H9 (cell line): ENCODE data around the gene FAM13B. TPM values are rescaled to one million over a fixed set of nuclear protein-coding genes. Genes with fewer than 3 reads are reported as not detected.

Experiments
- DNase-seq: peaks from one replicate; pipeline ENCODE4 v3.0.0-alpha.2; 2017
- H2AFZ ChIP-seq: one replicate; pipeline ENCODE4 v1.6.1; 2013; ENCODE audit warnings: mild to moderate bottlenecking, low read length, control low read depth, moderate library complexity
- H2AK5ac ChIP-seq: 2 replicates; pipeline ENCODE4 v1.6.1; 2013; ENCODE audit warnings: low read length, control low read depth, mixed read lengths; ENCODE audit not compliant: insufficient read length
- H2BK120ac ChIP-seq: one replicate; pipeline ENCODE4 v1.6.1; 2013; ENCODE audit warnings: low read depth, mild to moderate bottlenecking, low read length, control low read depth, inconsistent platforms; ENCODE audit not compliant: poor library complexity, severe bottlenecking
- H2BK12ac ChIP-seq: 2 replicates; pipeline ENCODE4 v1.6.1; 2013; ENCODE audit warnings: low read length, control low read depth, mixed read lengths, low read depth; ENCODE audit not compliant: insufficient read length
- H2BK15ac ChIP-seq: 2 replicates; pipeline ENCODE4 v1.6.1; 2013; ENCODE audit warnings: low read depth, low read length, control low read depth
- H2BK20ac ChIP-seq: one replicate; pipeline ENCODE4 v1.6.1; 2013; ENCODE audit warnings: low read depth, mild to moderate bottlenecking, low read length, control low read depth, inconsistent platforms; ENCODE audit not compliant: poor library complexity, severe bottlenecking
- H2BK5ac ChIP-seq: 2 replicates; pipeline ENCODE4 v1.6.1; 2013; ENCODE audit warnings: low read length, control low read depth, mixed read lengths; ENCODE audit not compliant: insufficient read length
- H3K14ac ChIP-seq: 2 replicates; pipeline ENCODE4 v1.6.1; 2013; ENCODE audit warnings: low read length, control low read depth; ENCODE audit not compliant: insufficient read depth
- H3K18ac ChIP-seq: 2 replicates; pipeline ENCODE4 v1.6.1; 2013; ENCODE audit warnings: low read depth, mild to moderate bottlenecking, mixed read lengths, low read length, control low read depth; ENCODE audit not compliant: insufficient read length
- H3K23ac ChIP-seq: 2 replicates; pipeline ENCODE4 v1.6.1; 2013; ENCODE audit warnings: low read length, control low read depth, mixed read lengths, low read depth; ENCODE audit not compliant: insufficient read length
- H3K23me2 ChIP-seq: 2 replicates; pipeline ENCODE4 v1.6.1; 2013; ENCODE audit warnings: low read depth, mild to moderate bottlenecking, mixed read lengths, low read length, control low read depth; ENCODE audit not compliant: insufficient read length, poor library complexity, severe bottlenecking
- H3K27ac ChIP-seq: 2 replicates; pipeline ENCODE4 v1.5.1; 2013; ENCODE audit warnings: low read length, control low read depth, mixed read lengths, low read depth; ENCODE audit not compliant: insufficient read length
- H3K27me3 ChIP-seq: 2 replicates; pipeline ENCODE4 v1.6.1; 2013; ENCODE audit warnings: low read length, control low read depth, inconsistent platforms; ENCODE audit not compliant: insufficient read depth
- H3K4ac ChIP-seq: 2 replicates; pipeline ENCODE4 v1.6.1; 2013; ENCODE audit warnings: low read depth, mild to moderate bottlenecking, control low read depth, inconsistent platforms, low read length, moderate library complexity
- H3K4me1 ChIP-seq: 2 replicates; pipeline ENCODE4 v1.6.1; 2013; ENCODE audit warnings: low read length, control low read depth, inconsistent platforms; ENCODE audit not compliant: insufficient read depth
- H3K4me2 ChIP-seq: 2 replicates; pipeline ENCODE4 v1.6.1; 2013; ENCODE audit warnings: low read length, control low read depth, mixed read lengths; ENCODE audit not compliant: insufficient read length, insufficient read depth
- H3K56ac ChIP-seq: 2 replicates; pipeline ENCODE4 v1.6.1; 2013; ENCODE audit warnings: low read depth, mild to moderate bottlenecking, mixed read lengths, low read length, control low read depth; ENCODE audit not compliant: insufficient read length
- H3K79me1 ChIP-seq: 2 replicates; pipeline ENCODE4 v1.6.1; 2013; ENCODE audit warnings: low read depth, mild to moderate bottlenecking, moderate library complexity, low read length, control low read depth, inconsistent platforms; ENCODE audit not compliant: insufficient read depth, poor library complexity, severe bottlenecking
- H3K79me2 ChIP-seq: 2 replicates; pipeline ENCODE4 v1.6.1; 2013; ENCODE audit warnings: low read length, control low read depth, inconsistent platforms; ENCODE audit not compliant: insufficient read depth
- H3K9ac ChIP-seq: 2 replicates; pipeline ENCODE4 v1.6.1; 2013; ENCODE audit warnings: low read length, control low read depth, mixed read lengths; ENCODE audit not compliant: insufficient read length; ENCODE audit errors: extremely low read depth
- H3K9me3 ChIP-seq: one replicate; pipeline ENCODE4 v1.6.1; 2013; ENCODE audit warnings: low read depth, low read length, inconsistent platforms; ENCODE audit not compliant: control insufficient read depth
- H3T11ph ChIP-seq: one replicate; pipeline ENCODE4 v1.6.1; 2013; ENCODE audit warnings: mild to moderate bottlenecking, low read length, control low read depth, inconsistent platforms
- H4K20me1 ChIP-seq: one replicate; pipeline ENCODE4 v1.6.1; 2013; ENCODE audit not compliant: control insufficient read depth, insufficient read length, insufficient read depth
- H4K5ac ChIP-seq: 2 replicates; pipeline ENCODE4 v1.6.1; 2013; ENCODE audit warnings: low read depth, mild to moderate bottlenecking, mixed read lengths, low read length, control low read depth; ENCODE audit not compliant: insufficient read length
- H4K8ac ChIP-seq: replicated peaks from 2 replicates; pipeline ENCODE4 v1.6.1; 2013; ENCODE audit warnings: low read length, control low read depth, mixed read lengths, low read depth; ENCODE audit not compliant: insufficient read length
- H4K91ac ChIP-seq: 2 replicates; pipeline ENCODE4 v1.6.1; 2013; ENCODE audit warnings: low read depth, mild to moderate bottlenecking, moderate library complexity, mixed read lengths, low read length, control low read depth; ENCODE audit not compliant: insufficient read length
- H3K27ac Mint-ChIP-seq, 3 experiments: 2 replicates in 2 of 3; 3 replicates in 1 of 3; pipeline ENCODE4 v1.8.0; 2020 to 2021; ENCODE audit warnings: mixed read lengths in 3 of 3, mild to moderate bottlenecking in 1 of 3, moderate library complexity in 1 of 3
- H3K27me3 Mint-ChIP-seq: 2 replicates; pipeline ENCODE4 v1.8.0; 2021; ENCODE audit warnings: low read depth, mild to moderate bottlenecking, moderate library complexity, mixed read lengths
- H3K36me3 Mint-ChIP-seq, 3 experiments: 2 replicates in 2 of 3; 3 replicates in 1 of 3; pipeline ENCODE4 v1.8.0; 2020 to 2021; ENCODE audit warnings: low read depth in 3 of 3, mixed read lengths in 3 of 3; ENCODE audit not compliant: insufficient read depth in 1 of 3
- H3K4me1 Mint-ChIP-seq, 2 experiments: 2 replicates each; pipeline ENCODE4 v1.8.0; 2020; ENCODE audit warnings: mixed read lengths in 2 of 2
- H3K4me3 Mint-ChIP-seq, 2 experiments: 2 replicates in 1 of 2; 3 replicates in 1 of 2; pipeline ENCODE4 v1.8.0; 2020 to 2021; ENCODE audit warnings: mild to moderate bottlenecking in 2 of 2, mixed read lengths in 2 of 2, moderate library complexity in 1 of 2
- H3K9me3 Mint-ChIP-seq, 2 experiments: 2 replicates in 1 of 2; 3 replicates in 1 of 2; pipeline ENCODE4 v1.8.0; 2020; ENCODE audit warnings: mild to moderate bottlenecking in 2 of 2, mixed read lengths in 2 of 2, moderate library complexity in 1 of 2
- WGBS: extraction: QIAGEN DNeasy Blood & Tissue Kit; methylation state at CpG from one replicate; pipeline ENCODE4 v1.1.7; 2013; ENCODE audit warnings: missing lambda C conversion rate, low lambda C conversion rate, mixed read lengths; ENCODE audit not compliant: insufficient read length; ENCODE audit errors: extremely low coverage; 5-methylcytosine and 5-hydroxymethylcytosine counted together
- total RNA-seq: library from RNA; stranded (reverse); gene quantifications from 2 replicates; pipeline ENCODE4 v1.2.1, GENCODE V29; 2021
- TF ChIP-seq, protein P1 (sequence below): fragments of 200-600 bp; sonication (generic); conservative IDR thresholded peaks from 3 replicates; pipeline ENCODE4 v1.8.0; 2021; ENCODE audit warnings: antibody characterized with exemption, mild to moderate bottlenecking

FAM13B gene
- total RNA-seq, 1 experiment from 2014 or later: 23.0 TPM

DNA sequence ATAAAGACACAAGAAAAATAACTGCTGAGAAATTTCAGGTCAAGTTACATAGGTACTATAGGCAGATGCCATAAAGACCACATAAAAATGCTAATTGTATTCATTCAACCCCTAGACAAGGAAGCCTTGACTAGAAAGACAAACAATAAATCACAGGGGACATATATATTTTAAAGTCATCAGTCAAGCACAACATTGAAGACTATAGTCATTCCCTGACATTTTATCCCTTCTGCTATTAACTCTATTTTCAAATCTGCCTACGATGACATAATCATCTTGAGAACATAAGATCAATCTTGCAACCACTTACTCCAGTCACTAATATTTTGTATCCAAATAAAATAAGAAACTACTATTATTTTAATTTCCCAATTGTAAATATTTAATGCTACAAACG is 38.3 kb downstream of the FAM13B start:
- Histone ChIP-seq H3K4me1 (no peaks in the 10 kb centered on the region), H3K23ac (no peak overlapping the region), H3K9ac (no peak overlapping the region), H4K5ac (no peak overlapping the region), H3T11ph (no peak overlapping the region), H3K27ac (no peak overlapping the region), H3K18ac (no peak overlapping the region), H2BK15ac (no peak overlapping the region), H3K79me2 (no peaks in the 10 kb centered on the region), H2BK5ac (no peak overlapping the region), H3K27me3 (no peaks in the 10 kb centered on the region), H2AK5ac (no peak overlapping the region), H2BK120ac (no peak overlapping the region), H3K4me2 (no peak overlapping the region), H3K23me2 (no peaks in the 10 kb centered on the region), H3K56ac (no peak overlapping the region), H3K4ac (no peak overlapping the region), H3K14ac (no peak overlapping the region), H3K79me1 (peaks cover 2% of the 10 kb centered on the region), H2BK12ac (no peak overlapping the region), H2BK20ac (no peak overlapping the region), H4K8ac (no peak overlapping the region), H4K20me1 (no peaks in the 10 kb centered on the region), H4K91ac (no peak overlapping the region), H3K9me3 (no peaks in the 10 kb centered on the region), H2AFZ (no peak overlapping the region)
- no peak overlapping the region for H3K4me3 Mint-ChIP-seq
- peaks cover 11 to 22% (median 19%) of the 10 kb centered on the region in 3 experiments for H3K36me3 Mint-ChIP-seq
- no peak for DNase-seq
- H3K9me3 Mint-ChIP-seq: peaks cover 0 to 3% of the 10 kb centered on the region in 2 experiments; a peak in 1 of 5 replicates
- WGBS: no CpG with 5 or more reads among the region's 2 CpGs
- H3K27ac Mint-ChIP-seq: no peak overlapping the region
- TF ChIP-seq, protein P1, sequence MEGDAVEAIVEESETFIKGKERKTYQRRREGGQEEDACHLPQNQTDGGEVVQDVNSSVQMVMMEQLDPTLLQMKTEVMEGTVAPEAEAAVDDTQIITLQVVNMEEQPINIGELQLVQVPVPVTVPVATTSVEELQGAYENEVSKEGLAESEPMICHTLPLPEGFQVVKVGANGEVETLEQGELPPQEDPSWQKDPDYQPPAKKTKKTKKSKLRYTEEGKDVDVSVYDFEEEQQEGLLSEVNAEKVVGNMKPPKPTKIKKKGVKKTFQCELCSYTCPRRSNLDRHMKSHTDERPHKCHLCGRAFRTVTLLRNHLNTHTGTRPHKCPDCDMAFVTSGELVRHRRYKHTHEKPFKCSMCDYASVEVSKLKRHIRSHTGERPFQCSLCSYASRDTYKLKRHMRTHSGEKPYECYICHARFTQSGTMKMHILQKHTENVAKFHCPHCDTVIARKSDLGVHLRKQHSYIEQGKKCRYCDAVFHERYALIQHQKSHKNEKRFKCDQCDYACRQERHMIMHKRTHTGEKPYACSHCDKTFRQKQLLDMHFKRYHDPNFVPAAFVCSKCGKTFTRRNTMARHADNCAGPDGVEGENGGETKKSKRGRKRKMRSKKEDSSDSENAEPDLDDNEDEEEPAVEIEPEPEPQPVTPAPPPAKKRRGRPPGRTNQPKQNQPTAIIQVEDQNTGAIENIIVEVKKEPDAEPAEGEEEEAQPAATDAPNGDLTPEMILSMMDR: no peak
- H3K27me3 Mint-ChIP-seq: no peaks in the 10 kb centered on the region
- H3K4me1 Mint-ChIP-seq: peaks cover 0 to 2% of the 10 kb centered on the region in 2 experiments; a peak in 1 of 4 replicates
